ENCODE results near the gene CAMKMT.

Gene CAMKMT

GRCh38 chr2:44570271-44570670, 208.5 kb downstream of the CAMKMT start:
- Histone ChIP-seq H3K27me3 (ENCODE audit: insufficient read depth, low read length) (no peaks in the 10 kb centered on the region), H3K4me3 (ENCODE audit: low read depth, low read length, poor library complexity, severe bottlenecking) (no peak overlapping the region), H3K9me2 (ENCODE audit: low read depth, low read length) (no peaks in the 10 kb centered on the region), H3K4me1 (ENCODE audit: insufficient read depth, low read length, severe bottlenecking) (no peaks in the 10 kb centered on the region), H3K27ac (ENCODE audit: low read depth, low read length, poor library complexity, severe bottlenecking) (no peak overlapping the region), H3K9ac (ENCODE audit: low read length) (no peak overlapping the region), H3K9me3 (ENCODE audit: low read length) (no peaks in the 10 kb centered on the region), H3K79me2 (ENCODE audit: insufficient read depth, low read length) (no peaks in the 10 kb centered on the region), H2AFZ (ENCODE audit: low read length) (no peak overlapping the region), H3K4me2 (ENCODE audit: low read length) (no peak overlapping the region), H4K20me1 (ENCODE audit: insufficient read depth, low read length) (no peaks in the 10 kb centered on the region), H3K36me3 (ENCODE audit: insufficient read depth, low read length) (no peaks in the 10 kb centered on the region), H3F3A (ENCODE audit: insufficient read depth, low read length) (no peaks in the 10 kb centered on the region)
- no peak for TF ChIP-seq CTCF (IDR thresholded peaks at IDR 0.05; ENCODE audit: low read length)
- TF ChIP-seq EZH2 (IDR thresholded peaks at IDR 0.05; ENCODE audit: borderline replicate concordance, low read length) = no peak

- no peak overlapping the region for H3K9ac ChIP-seq (ENCODE audit: low read length)
- no peak overlapping the region for H3K4me3 ChIP-seq (ENCODE audit: low read depth, low read length, poor library complexity, severe bottlenecking)
- no peaks in the 10 kb centered on the region for H3F3A ChIP-seq (ENCODE audit: insufficient read depth, low read length)
- no peaks in the 10 kb centered on the region for H3K9me2 ChIP-seq (ENCODE audit: low read depth, low read length)
- H4K20me1 ChIP-seq (ENCODE audit: insufficient read depth, low read length) = no peaks in the 10 kb centered on the region
- no peaks in the 10 kb centered on the region for H3K27me3 ChIP-seq (ENCODE audit: insufficient read depth, low read length)
- TF ChIP-seq CTCF (IDR thresholded peaks at IDR 0.05; ENCODE audit: low read length) = no peak
- TF ChIP-seq EZH2 (IDR thresholded peaks at IDR 0.05; ENCODE audit: borderline replicate concordance, low read length) = no peak
- H3K4me2 ChIP-seq (ENCODE audit: low read length) = no peak overlapping the region
- no peak overlapping the region for H3K27ac ChIP-seq (ENCODE audit: low read depth, low read length, poor library complexity, severe bottlenecking)
- no peak overlapping the region for H2AFZ ChIP-seq (ENCODE audit: low read length)
- no peaks in the 10 kb centered on the region for H3K9me3 ChIP-seq (ENCODE audit: low read length)
- no peaks in the 10 kb centered on the region for H3K79me2 ChIP-seq (ENCODE audit: insufficient read depth, low read length)
- H3K4me1 ChIP-seq (ENCODE audit: insufficient read depth, low read length, severe bottlenecking) = no peaks in the 10 kb centered on the region
- no peaks in the 10 kb centered on the region for H3K36me3 ChIP-seq (ENCODE audit: insufficient read depth, low read length)
These were observed 209.0 kb downstream of the CAMKMT start for GRCh38 chr2:44570777-44571176.

DNA sequence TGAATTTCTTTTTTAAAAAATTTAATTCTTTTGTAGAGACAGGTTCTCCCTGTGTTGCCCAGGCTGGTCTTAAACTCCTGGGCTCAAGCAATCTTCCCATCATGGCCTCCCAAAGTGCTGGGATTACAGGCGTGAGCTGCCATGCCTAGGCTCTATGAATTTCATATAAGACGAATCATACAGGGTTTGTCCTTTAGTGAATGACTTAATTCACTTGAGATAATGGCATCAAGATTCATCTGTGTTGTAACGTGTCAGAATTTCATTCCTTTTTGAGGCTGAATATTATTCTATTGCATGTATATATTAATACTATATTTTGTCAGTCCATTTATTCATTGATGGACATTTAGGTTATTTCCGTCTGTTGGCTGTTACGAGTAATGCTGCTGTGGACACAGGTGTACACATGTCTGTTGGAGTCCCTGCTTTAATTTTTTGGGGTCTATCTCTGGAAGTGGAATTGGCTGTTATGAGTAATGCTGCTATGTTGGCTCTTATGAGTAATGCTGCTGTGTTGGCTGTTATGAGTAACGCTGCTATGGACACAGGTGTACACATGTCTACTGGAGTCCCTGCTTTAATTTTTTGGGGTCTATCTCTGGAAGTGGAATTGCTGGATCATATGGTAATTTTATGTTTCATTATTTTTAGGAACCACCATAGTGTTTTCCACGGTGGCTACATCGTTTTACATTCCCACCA, 210.6 kb downstream of the CAMKMT start:
- no peaks in the 10 kb centered on the region for H3K79me2 ChIP-seq (ENCODE audit: insufficient read depth, low read length)
- H3K27me3 ChIP-seq (ENCODE audit: insufficient read depth, low read length) = no peaks in the 10 kb centered on the region
- no peaks in the 10 kb centered on the region for H3K4me1 ChIP-seq (ENCODE audit: insufficient read depth, low read length, severe bottlenecking)
- no peaks in the 10 kb centered on the region for H3F3A ChIP-seq (ENCODE audit: insufficient read depth, low read length)
- no peaks in the 10 kb centered on the region for H4K20me1 ChIP-seq (ENCODE audit: insufficient read depth, low read length)
- H3K27ac ChIP-seq (ENCODE audit: low read depth, low read length, poor library complexity, severe bottlenecking) = no peak overlapping the region
- H3K9ac ChIP-seq (ENCODE audit: low read length) = no peak overlapping the region
- H3K9me2 ChIP-seq (ENCODE audit: low read depth, low read length) = no peaks in the 10 kb centered on the region
- H2AFZ ChIP-seq (ENCODE audit: low read length) = no peak overlapping the region
- H3K9me3 ChIP-seq (ENCODE audit: low read length) = no peaks in the 10 kb centered on the region
- H3K4me3 ChIP-seq (ENCODE audit: low read depth, low read length, poor library complexity, severe bottlenecking) = no peak overlapping the region
- H3K36me3 ChIP-seq (ENCODE audit: insufficient read depth, low read length) = no peaks in the 10 kb centered on the region
- H3K4me2 ChIP-seq (ENCODE audit: low read length) = no peak overlapping the region
- TF ChIP-seq CTCF (IDR thresholded peaks at IDR 0.05; ENCODE audit: low read length) (no peak), EZH2 (IDR thresholded peaks at IDR 0.05; ENCODE audit: borderline replicate concordance, low read length) (no peak)
